GM18505 (cell line): ENCODE data around the gene STK11IP.

Experiments used
- ATAC-seq: cut with Tn5 transposase; IDR thresholded peaks from one replicate; pipeline ENCODE4 v1.9.1; 2021; ENCODE audit not compliant: unreplicated experiment
- POLR2A ChIP-seq: IDR thresholded peaks from 4 replicates; pipeline ENCODE4 v1.6.1; 2011; ENCODE audit warnings: borderline replicate concordance; ENCODE audit not compliant: insufficient read depth, insufficient read length; ENCODE audit errors: extremely low read depth

Gene STK11IP

DNA sequence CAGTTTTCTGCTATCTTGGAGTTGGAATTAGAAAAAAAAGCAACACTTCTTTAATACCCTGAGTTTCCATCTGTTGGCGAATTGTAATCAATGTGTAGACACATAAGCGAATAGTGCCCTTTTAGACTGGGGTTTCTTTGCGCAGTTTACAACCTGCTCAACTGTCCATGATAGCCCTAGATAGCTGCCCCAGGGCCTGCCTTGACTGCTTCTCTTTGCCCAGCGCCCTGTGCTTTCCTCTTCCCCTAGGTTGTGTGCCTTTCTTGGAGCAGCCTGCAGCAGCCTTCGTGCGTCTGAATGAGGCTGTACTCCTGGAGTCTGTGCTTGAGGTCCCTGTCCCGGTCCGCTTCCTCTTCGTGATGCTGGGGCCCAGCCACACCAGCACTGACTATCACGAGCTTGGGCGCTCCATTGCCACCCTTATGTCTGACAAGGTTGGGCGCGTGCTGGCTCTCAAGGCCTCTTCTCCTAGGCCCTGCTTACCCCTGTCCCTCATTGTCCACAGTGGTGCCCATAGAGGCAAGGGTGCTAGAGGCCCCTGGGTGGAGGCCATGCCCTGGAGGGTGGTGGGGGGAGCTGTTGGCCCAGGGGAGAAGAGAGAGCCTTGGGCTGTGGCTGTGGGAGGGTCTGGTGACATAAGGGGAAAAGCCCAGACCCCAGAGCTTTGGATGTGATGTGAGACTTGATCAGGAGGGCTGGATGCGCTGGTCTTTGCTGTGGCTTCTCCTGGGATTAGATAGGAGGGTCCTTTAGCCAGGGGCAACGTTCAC is 36.7 kb downstream of the STK11IP start:
- ATAC-seq = no peak

DNA sequence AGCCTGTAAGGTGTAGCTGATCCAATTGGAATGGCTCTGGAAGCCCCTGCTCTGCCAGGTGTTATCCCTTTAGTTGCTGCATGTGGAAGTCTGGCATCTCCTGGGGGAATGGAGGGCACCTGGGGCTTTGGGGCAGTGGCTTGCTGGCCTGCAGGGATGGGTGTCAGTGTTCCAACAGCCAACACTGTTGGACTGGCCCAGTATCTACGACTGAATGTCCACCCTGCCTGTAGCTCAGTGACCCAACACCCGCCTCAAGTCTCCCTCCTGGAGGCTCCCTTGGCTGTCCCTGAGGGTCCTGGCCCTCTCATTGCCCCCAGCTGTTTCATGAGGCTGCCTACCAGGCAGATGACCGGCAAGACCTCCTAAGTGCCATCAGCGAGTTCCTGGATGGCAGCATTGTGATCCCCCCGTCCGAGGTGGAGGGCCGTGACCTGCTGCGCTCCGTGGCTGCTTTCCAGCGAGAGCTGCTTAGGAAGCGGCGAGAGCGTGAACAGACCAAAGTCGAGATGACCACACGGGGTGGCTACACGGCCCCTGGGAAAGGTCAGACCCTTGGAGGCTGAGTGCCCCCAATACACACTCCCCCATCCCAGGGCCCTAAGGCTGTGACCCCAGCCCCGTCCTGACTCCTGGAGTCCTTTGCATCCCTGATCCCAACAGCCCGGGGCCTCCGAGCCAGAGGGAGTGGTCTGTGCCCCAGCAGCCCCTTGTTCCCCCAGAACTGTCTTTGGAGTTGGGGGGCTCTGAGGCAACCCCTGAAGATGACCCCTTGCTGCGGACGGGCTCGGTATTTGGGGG is 37.5 kb downstream of the STK11IP start:
- no peak for ATAC-seq
- no peak for TF ChIP-seq POLR2A

More for the DNA sequence above, 36.7 kb downstream of the STK11IP start:
- TF ChIP-seq POLR2A = no peak

DNA sequence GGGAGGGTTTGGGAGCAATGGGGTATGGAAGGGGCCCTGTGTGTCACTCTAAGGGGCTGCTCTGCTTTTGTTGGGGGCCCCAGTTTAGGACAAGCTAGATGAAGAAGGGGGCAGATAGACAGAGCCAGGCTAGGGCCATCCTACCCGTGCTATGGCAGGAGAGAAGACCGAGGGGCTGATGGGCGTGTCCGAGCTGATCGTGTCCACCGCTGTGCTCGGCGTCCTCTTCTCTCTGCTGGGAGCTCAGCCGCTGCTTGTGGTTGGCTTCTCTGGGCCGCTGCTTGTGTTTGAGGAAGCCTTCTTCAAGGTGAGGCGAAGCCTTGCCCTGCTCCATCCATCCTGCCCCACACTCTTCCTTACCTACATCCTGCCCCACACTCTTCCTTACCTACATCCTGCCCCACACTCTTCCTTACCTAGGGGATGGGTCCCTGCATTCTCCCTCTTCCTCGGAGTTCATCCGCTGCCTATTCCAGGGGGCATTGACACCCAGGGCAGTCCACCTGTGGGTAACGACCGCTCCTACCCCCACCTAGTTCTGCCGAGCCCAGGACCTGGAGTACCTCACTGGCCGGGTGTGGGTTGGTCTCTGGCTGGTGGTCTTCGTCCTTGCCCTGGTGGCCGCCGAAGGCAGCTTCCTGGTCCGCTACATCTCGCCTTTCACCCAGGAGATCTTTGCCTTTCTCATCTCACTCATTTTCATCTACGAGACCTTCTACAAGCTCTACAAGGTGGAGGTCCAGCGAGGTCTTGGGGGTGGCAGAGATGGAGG is 38.7 kb downstream of the STK11IP start:
- ATAC-seq = no peak
- no peak for TF ChIP-seq POLR2A

DNA sequence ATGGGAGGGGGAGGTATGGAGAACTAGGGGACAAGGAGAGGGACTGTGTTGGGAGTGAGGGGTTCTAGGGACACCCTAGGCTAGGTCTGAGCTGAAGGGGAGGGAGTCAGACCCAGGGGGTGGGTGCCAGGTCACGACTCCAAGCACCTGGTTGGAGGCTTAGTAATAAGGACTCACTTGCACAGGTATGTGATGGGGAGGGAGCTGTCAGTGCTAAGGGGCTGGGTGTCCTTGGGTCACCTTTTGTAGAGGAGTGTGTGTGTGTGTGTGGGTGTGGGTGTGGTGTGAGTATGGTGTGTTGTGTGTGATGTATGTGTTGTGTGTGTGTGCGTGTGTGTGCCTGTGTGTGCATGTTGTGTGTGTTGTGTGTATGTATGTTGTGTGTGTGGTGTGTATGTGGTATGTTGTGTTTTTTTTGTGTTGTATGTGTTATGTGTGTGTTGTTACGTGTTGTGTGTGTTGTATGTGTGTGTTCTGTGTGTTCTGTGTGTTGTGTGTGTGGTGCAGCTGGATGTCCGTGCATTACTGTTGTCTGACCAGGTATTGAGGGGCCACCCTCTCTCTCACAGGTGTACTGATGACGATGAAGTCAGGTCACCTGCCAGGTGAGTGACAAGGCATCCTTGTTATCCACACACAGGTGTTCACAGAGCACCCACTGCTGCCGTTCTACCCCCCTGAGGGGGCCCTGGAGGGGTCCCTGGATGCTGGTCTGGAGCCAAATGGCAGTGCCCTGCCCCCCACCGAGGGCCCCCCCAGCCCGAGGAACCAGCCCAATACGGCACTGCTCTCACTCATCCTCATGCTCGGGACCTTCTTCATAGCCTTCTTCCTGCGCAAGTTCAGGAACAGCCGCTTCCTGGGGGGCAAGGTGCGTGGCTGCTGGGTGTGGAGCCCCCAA is 39.5 kb downstream of the STK11IP start:
- TF ChIP-seq POLR2A = no peak
- no peak for ATAC-seq

DNA sequence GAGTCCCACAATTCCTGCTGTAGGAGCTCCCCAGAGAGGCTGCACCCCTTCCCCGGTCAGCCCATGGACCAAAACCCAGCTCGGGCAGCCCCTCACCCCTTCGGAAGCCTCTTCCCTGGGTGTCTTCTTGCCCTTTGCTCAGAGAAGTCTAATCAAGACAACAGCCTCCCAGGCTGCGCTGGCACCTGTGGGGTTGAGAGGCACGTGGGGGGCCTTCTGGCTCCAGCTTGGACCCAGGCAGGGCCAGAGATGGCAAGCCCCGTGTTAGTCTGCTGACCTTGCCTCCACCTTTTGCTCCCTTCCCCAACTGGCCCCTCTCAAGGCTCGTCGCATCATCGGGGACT is 40.2 kb downstream of the STK11IP start:
- no peak for ATAC-seq
- no peak for TF ChIP-seq POLR2A

DNA sequence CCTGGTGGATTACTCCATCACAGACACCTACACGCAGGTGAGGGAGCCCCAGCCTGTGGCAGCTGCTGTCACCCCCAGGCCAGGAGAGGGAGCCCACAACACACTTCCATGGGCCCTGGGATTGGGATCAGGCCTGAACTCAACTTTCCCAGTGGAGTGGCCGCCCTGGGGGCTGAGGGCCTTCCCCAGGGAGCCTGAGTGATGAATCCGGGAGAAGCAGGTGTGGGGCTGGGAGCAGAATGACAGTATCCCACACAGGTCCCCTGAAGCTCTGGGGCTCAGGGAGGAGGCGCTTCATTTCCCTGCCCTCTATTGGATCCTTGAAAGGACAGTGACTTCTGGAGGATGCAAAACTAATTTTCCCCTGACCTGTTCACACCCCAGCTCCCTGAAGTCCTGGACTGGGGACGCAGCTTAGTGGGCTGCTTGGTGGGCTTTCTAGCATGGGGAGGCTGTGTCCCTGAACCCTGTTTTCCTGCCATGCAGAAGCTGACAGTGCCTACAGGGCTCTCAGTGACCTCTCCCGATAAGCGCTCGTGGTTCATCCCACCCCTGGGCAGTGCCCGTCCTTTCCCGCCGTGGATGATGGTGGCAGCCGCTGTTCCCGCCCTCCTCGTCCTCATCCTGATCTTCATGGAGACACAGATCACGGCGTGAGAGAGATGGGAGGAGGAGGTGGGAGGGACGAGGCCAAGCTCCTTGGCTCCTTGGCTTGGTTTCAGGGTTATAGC is 40.7 kb downstream of the STK11IP start:
- TF ChIP-seq POLR2A = no peak
- no peak for ATAC-seq

DNA sequence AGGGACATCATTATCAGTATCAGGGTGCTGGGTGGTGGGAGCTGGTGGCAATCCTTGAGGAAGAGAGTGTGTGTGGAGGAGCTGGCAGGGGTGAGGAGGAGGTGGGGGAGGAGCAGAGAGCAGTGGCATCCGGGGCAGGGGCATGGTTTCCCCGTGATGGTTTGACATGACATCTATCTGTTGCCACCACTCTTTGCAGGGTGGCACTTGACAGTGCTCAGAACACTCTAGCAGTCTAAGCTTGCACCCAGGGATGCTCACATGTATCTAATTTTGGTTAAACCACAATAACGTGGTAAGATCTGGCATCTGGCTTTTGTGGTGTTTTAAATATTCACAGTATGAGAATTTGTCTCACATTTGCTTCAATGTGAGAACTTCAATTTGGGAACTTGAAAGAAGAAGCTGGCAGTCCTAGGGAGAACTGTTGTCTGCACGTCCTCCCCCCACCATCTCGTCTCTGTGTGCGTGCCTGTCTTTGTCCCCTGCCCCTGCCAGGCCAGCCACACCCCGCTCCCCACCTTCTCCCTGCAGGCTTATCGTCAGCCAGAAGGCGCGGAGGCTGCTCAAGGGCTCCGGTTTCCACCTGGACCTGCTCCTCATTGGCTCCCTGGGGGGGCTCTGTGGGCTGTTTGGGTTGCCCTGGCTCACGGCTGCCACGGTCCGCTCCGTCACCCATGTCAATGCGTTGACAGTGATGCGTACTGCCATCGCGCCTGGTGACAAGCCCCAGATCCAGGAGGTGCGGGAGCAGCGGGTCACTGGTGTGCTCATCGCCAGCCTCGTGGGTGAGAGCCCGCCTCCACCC is 41.5 kb downstream of the STK11IP start:
- no peak for ATAC-seq
- TF ChIP-seq POLR2A = no peak

DNA sequence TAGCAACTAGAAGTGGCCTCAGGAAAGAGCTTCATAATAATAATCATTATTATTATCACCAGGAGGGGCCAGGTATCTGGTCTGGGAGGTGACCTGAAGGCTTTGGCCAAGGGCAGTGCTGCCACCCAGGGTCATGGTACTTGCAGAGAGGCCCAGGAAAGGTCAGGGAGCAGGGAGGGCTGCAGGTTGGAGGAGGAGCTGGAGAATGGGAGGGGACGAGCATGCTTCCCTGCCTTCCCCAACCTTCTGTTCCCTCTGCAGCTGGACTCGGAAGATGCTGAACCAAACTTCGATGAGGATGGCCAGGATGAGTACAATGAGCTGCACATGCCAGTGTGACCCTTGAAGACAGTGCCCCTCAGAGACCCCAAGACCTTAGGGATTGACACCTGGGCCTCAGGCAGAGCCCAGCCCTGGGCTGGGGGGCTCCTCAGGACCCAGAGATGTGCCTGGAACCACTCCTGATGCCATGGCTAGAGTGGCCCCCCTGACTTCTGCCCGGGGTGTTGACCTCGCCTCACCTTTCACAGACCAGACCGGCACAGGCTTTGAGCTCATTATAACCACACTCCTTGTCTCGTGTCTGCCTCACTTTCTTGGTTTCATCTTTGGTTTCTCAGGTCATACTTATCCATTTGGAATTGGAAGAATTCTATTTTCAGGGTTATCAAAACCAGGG is 43.9 kb downstream of the STK11IP start:
- ATAC-seq = no peak

DNA sequence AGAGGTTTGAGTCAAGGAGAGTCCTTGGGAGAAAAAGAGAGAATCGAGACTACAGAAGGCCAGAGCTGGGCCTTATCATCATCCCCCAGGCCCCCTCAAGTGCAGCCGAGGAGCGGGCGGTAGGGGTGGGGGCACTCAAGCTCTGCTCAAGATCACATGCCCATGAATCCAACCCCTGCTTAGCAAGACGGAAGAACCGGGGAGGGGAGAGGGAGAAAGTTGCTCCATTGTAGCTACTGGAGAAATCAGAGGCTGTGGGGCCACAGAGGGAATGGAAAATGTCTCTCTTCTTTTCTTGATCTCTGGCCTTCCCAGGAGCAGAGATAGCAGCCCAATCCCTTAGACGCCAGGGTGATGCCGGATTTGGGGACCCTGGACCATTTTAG is 44.4 kb downstream of the STK11IP start:
- ATAC-seq = no peak
- no peak for TF ChIP-seq POLR2A

More for the DNA sequence above, 43.9 kb downstream of the STK11IP start:
- TF ChIP-seq POLR2A = no peak

DNA sequence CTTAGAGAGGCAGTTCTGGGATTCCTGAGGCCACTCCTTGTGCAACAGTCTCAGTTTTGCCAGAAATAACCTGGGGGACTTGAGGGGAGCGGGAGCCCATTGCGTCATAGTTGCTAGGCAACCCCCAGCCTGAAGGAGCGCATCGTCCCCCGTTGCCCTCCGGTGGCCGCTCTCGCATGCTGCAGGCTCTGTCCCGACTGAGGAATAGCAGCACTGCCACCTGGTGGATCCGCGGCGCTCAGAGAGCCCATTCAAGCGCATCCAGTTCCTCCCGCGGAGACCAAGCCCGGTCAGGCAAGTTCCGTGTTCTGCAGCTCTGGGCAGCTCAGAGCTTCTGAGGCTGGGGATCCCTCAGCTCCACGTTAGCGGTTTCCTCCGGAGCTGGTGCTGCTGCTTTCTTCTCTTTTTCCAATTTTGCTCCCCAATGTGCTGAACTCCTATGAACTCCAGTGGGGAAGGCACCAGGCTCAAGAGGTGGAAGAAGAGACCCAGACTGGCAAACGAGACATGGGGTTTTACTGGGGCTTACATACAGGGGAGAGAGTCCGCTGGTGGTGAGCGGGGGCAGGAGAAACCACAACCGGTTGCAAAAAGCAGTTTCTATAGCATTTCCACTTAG is 44.9 kb downstream of the STK11IP start:
- TF ChIP-seq POLR2A = no peak
- peak; percentile 99 for ATAC-seq
